H9 (cell line): ENCODE measurements around the gene ACKR3. TPM values are rescaled to one million over a fixed set of nuclear protein-coding genes. Genes with fewer than 3 reads are reported as not detected.

Experiments
- DNase-seq: peaks from one replicate; pipeline ENCODE4 v3.0.0-alpha.2; 2017
- H2AFZ ChIP-seq: one replicate; pipeline ENCODE4 v1.6.1; 2013; ENCODE audit warnings: mild to moderate bottlenecking, low read length, control low read depth, moderate library complexity
- H2AK5ac ChIP-seq: 2 replicates; pipeline ENCODE4 v1.6.1; 2013; ENCODE audit warnings: low read length, control low read depth, mixed read lengths; ENCODE audit not compliant: insufficient read length
- H2BK120ac ChIP-seq: one replicate; pipeline ENCODE4 v1.6.1; 2013; ENCODE audit warnings: low read depth, mild to moderate bottlenecking, low read length, control low read depth, inconsistent platforms; ENCODE audit not compliant: poor library complexity, severe bottlenecking
- H2BK12ac ChIP-seq: 2 replicates; pipeline ENCODE4 v1.6.1; 2013; ENCODE audit warnings: low read length, control low read depth, mixed read lengths, low read depth; ENCODE audit not compliant: insufficient read length
- H2BK15ac ChIP-seq: 2 replicates; pipeline ENCODE4 v1.6.1; 2013; ENCODE audit warnings: low read depth, low read length, control low read depth
- H2BK20ac ChIP-seq: one replicate; pipeline ENCODE4 v1.6.1; 2013; ENCODE audit warnings: low read depth, mild to moderate bottlenecking, low read length, control low read depth, inconsistent platforms; ENCODE audit not compliant: poor library complexity, severe bottlenecking
- H2BK5ac ChIP-seq: 2 replicates; pipeline ENCODE4 v1.6.1; 2013; ENCODE audit warnings: low read length, control low read depth, mixed read lengths; ENCODE audit not compliant: insufficient read length
- H3K14ac ChIP-seq: 2 replicates; pipeline ENCODE4 v1.6.1; 2013; ENCODE audit warnings: low read length, control low read depth; ENCODE audit not compliant: insufficient read depth
- H3K18ac ChIP-seq: 2 replicates; pipeline ENCODE4 v1.6.1; 2013; ENCODE audit warnings: low read depth, mild to moderate bottlenecking, mixed read lengths, low read length, control low read depth; ENCODE audit not compliant: insufficient read length
- H3K23ac ChIP-seq: 2 replicates; pipeline ENCODE4 v1.6.1; 2013; ENCODE audit warnings: low read length, control low read depth, mixed read lengths, low read depth; ENCODE audit not compliant: insufficient read length
- H3K23me2 ChIP-seq: 2 replicates; pipeline ENCODE4 v1.6.1; 2013; ENCODE audit warnings: low read depth, mild to moderate bottlenecking, mixed read lengths, low read length, control low read depth; ENCODE audit not compliant: insufficient read length, poor library complexity, severe bottlenecking
- H3K27ac ChIP-seq: 2 replicates; pipeline ENCODE4 v1.5.1; 2013; ENCODE audit warnings: low read length, control low read depth, mixed read lengths, low read depth; ENCODE audit not compliant: insufficient read length
- H3K27me3 ChIP-seq: 2 replicates; pipeline ENCODE4 v1.6.1; 2013; ENCODE audit warnings: low read length, control low read depth, inconsistent platforms; ENCODE audit not compliant: insufficient read depth
- H3K4ac ChIP-seq: 2 replicates; pipeline ENCODE4 v1.6.1; 2013; ENCODE audit warnings: low read depth, mild to moderate bottlenecking, control low read depth, inconsistent platforms, low read length, moderate library complexity
- H3K4me1 ChIP-seq: 2 replicates; pipeline ENCODE4 v1.6.1; 2013; ENCODE audit warnings: low read length, control low read depth, inconsistent platforms; ENCODE audit not compliant: insufficient read depth
- H3K4me2 ChIP-seq: 2 replicates; pipeline ENCODE4 v1.6.1; 2013; ENCODE audit warnings: low read length, control low read depth, mixed read lengths; ENCODE audit not compliant: insufficient read length, insufficient read depth
- H3K56ac ChIP-seq: 2 replicates; pipeline ENCODE4 v1.6.1; 2013; ENCODE audit warnings: low read depth, mild to moderate bottlenecking, mixed read lengths, low read length, control low read depth; ENCODE audit not compliant: insufficient read length
- H3K79me1 ChIP-seq: 2 replicates; pipeline ENCODE4 v1.6.1; 2013; ENCODE audit warnings: low read depth, mild to moderate bottlenecking, moderate library complexity, low read length, control low read depth, inconsistent platforms; ENCODE audit not compliant: insufficient read depth, poor library complexity, severe bottlenecking
- H3K79me2 ChIP-seq: 2 replicates; pipeline ENCODE4 v1.6.1; 2013; ENCODE audit warnings: low read length, control low read depth, inconsistent platforms; ENCODE audit not compliant: insufficient read depth
- H3K9ac ChIP-seq: 2 replicates; pipeline ENCODE4 v1.6.1; 2013; ENCODE audit warnings: low read length, control low read depth, mixed read lengths; ENCODE audit not compliant: insufficient read length; ENCODE audit errors: extremely low read depth
- H3K9me3 ChIP-seq: one replicate; pipeline ENCODE4 v1.6.1; 2013; ENCODE audit warnings: low read depth, low read length, inconsistent platforms; ENCODE audit not compliant: control insufficient read depth
- H3T11ph ChIP-seq: one replicate; pipeline ENCODE4 v1.6.1; 2013; ENCODE audit warnings: mild to moderate bottlenecking, low read length, control low read depth, inconsistent platforms
- H4K20me1 ChIP-seq: one replicate; pipeline ENCODE4 v1.6.1; 2013; ENCODE audit not compliant: control insufficient read depth, insufficient read length, insufficient read depth
- H4K5ac ChIP-seq: 2 replicates; pipeline ENCODE4 v1.6.1; 2013; ENCODE audit warnings: low read depth, mild to moderate bottlenecking, mixed read lengths, low read length, control low read depth; ENCODE audit not compliant: insufficient read length
- H4K8ac ChIP-seq: replicated peaks from 2 replicates; pipeline ENCODE4 v1.6.1; 2013; ENCODE audit warnings: low read length, control low read depth, mixed read lengths, low read depth; ENCODE audit not compliant: insufficient read length
- H4K91ac ChIP-seq: 2 replicates; pipeline ENCODE4 v1.6.1; 2013; ENCODE audit warnings: low read depth, mild to moderate bottlenecking, moderate library complexity, mixed read lengths, low read length, control low read depth; ENCODE audit not compliant: insufficient read length
- H3K27ac Mint-ChIP-seq, 3 experiments: 2 replicates in 2 of 3; 3 replicates in 1 of 3; pipeline ENCODE4 v1.8.0; 2020 to 2021; ENCODE audit warnings: mixed read lengths in 3 of 3, mild to moderate bottlenecking in 1 of 3, moderate library complexity in 1 of 3
- H3K27me3 Mint-ChIP-seq: 2 replicates; pipeline ENCODE4 v1.8.0; 2021; ENCODE audit warnings: low read depth, mild to moderate bottlenecking, moderate library complexity, mixed read lengths
- H3K36me3 Mint-ChIP-seq, 3 experiments: 2 replicates in 2 of 3; 3 replicates in 1 of 3; pipeline ENCODE4 v1.8.0; 2020 to 2021; ENCODE audit warnings: low read depth in 3 of 3, mixed read lengths in 3 of 3; ENCODE audit not compliant: insufficient read depth in 1 of 3
- H3K4me1 Mint-ChIP-seq, 2 experiments: 2 replicates each; pipeline ENCODE4 v1.8.0; 2020; ENCODE audit warnings: mixed read lengths in 2 of 2
- H3K4me3 Mint-ChIP-seq, 2 experiments: 2 replicates in 1 of 2; 3 replicates in 1 of 2; pipeline ENCODE4 v1.8.0; 2020 to 2021; ENCODE audit warnings: mild to moderate bottlenecking in 2 of 2, mixed read lengths in 2 of 2, moderate library complexity in 1 of 2
- H3K9me3 Mint-ChIP-seq, 2 experiments: 2 replicates in 1 of 2; 3 replicates in 1 of 2; pipeline ENCODE4 v1.8.0; 2020; ENCODE audit warnings: mild to moderate bottlenecking in 2 of 2, mixed read lengths in 2 of 2, moderate library complexity in 1 of 2
- WGBS: extraction: QIAGEN DNeasy Blood & Tissue Kit; methylation state at CpG from one replicate; pipeline ENCODE4 v1.1.7; 2013; ENCODE audit warnings: missing lambda C conversion rate, low lambda C conversion rate, mixed read lengths; ENCODE audit not compliant: insufficient read length; ENCODE audit errors: extremely low coverage; 5-methylcytosine and 5-hydroxymethylcytosine counted together
- total RNA-seq: library from RNA; stranded (reverse); gene quantifications from 2 replicates; pipeline ENCODE4 v1.2.1, GENCODE V29; 2021
- TF ChIP-seq, protein P1 (sequence below): fragments of 200-600 bp; sonication (generic); conservative IDR thresholded peaks from 3 replicates; pipeline ENCODE4 v1.8.0; 2021; ENCODE audit warnings: antibody characterized with exemption, mild to moderate bottlenecking

Gene ACKR3
- total RNA-seq, 1 experiment from 2014 or later: 0.44 TPM

DNA sequence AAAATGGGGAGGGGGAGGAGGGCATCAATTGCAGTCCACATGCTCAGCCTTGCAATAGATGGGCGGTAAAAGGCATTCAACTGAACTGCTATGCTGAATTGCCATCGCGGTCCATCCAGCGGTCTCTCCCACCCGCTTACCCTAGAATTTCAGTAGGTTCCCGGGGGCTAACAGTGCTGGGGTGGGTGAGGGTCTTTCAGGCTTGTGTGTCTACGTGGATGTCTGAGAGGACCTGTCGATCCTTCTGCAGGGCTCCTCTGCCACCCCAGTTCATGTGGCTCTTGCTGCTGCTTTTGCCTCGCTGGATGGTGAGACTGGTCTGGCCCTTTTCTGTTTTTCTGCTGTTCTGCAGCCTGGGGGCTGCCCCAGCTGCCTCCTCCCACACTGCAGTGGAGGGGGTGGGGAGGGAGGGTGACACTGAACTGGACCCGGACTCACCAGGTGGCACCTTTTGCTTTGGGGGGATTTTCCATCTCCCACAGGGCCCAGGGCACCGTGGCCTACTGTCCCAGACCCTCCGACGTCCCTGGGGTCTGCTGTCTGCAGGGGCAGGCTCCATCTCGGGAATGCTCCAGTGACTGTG lies 14.1 kb downstream of the ACKR3 start:
- H2BK20ac ChIP-seq: no peak overlapping the region
- H4K8ac ChIP-seq: no peak overlapping the region
- Mint-ChIP-seq H3K27ac (no peak overlapping the region), H3K4me1 (peaks cover 16% of the 10 kb centered on the region in 2 experiments), H3K4me3 (no peak overlapping the region), H3K27me3 (peaks cover 3% of the 10 kb centered on the region), H3K9me3 (no peaks in the 10 kb centered on the region; a peak in 1 of 5 replicates), H3K36me3 (peaks cover 2 to 12% (median 10%) of the 10 kb centered on the region in 3 experiments; a peak in 5 of 7 replicates)
- no peak overlapping the region for H3K23ac ChIP-seq
- no peak overlapping the region for H2BK120ac ChIP-seq
- no CpG with 5 or more reads among the region's 14 CpGs for WGBS
- H3K4ac ChIP-seq: no peak overlapping the region
- H2BK5ac ChIP-seq: no peak overlapping the region
- no peak overlapping the region for H2AK5ac ChIP-seq
- no peaks in the 10 kb centered on the region for H3K27me3 ChIP-seq
- H3K9me3 ChIP-seq: no peaks in the 10 kb centered on the region
- no peak overlapping the region for H2BK12ac ChIP-seq
- no peak overlapping the region for H4K91ac ChIP-seq
- H3K56ac ChIP-seq: no peak overlapping the region
- no peaks in the 10 kb centered on the region for H3K23me2 ChIP-seq
- no peaks in the 10 kb centered on the region for H4K20me1 ChIP-seq
- no peak overlapping the region for H2BK15ac ChIP-seq
- H3K4me2 ChIP-seq: no peak overlapping the region
- H4K5ac ChIP-seq: no peak overlapping the region
- H3K27ac ChIP-seq: no peak overlapping the region
- H3K14ac ChIP-seq: no peak overlapping the region
- H3T11ph ChIP-seq: no peak overlapping the region
- H3K79me1 ChIP-seq: no peaks in the 10 kb centered on the region
- H3K4me1 ChIP-seq: 0 out of 2 replicates have a peak, but pooled peaks cover 2% of the 10 kb centered on the region
- H3K18ac ChIP-seq: no peak overlapping the region
- H2AFZ ChIP-seq: no peak overlapping the region
- H3K9ac ChIP-seq: no peak overlapping the region
- TF ChIP-seq, protein P1, sequence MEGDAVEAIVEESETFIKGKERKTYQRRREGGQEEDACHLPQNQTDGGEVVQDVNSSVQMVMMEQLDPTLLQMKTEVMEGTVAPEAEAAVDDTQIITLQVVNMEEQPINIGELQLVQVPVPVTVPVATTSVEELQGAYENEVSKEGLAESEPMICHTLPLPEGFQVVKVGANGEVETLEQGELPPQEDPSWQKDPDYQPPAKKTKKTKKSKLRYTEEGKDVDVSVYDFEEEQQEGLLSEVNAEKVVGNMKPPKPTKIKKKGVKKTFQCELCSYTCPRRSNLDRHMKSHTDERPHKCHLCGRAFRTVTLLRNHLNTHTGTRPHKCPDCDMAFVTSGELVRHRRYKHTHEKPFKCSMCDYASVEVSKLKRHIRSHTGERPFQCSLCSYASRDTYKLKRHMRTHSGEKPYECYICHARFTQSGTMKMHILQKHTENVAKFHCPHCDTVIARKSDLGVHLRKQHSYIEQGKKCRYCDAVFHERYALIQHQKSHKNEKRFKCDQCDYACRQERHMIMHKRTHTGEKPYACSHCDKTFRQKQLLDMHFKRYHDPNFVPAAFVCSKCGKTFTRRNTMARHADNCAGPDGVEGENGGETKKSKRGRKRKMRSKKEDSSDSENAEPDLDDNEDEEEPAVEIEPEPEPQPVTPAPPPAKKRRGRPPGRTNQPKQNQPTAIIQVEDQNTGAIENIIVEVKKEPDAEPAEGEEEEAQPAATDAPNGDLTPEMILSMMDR: no peak
- H3K79me2 ChIP-seq: no peaks in the 10 kb centered on the region
- no peak for DNase-seq
